HUES6 (cell line): Measurements from ENCODE around the gene PRMT3.

ENCODE experiments used
- H3K27ac ChIP-seq: 2 replicates; pipeline ENCODE4 v1.7.0; 2013; ENCODE audit warnings: low read depth, mild to moderate bottlenecking, low read length, inconsistent platforms
- H3K27me3 ChIP-seq: 2 replicates; pipeline ENCODE4 v1.6.1; 2013; ENCODE audit warnings: low read length; ENCODE audit not compliant: control insufficient read depth, insufficient read depth
- H3K36me3 ChIP-seq: 2 replicates; pipeline ENCODE4 v1.6.1; 2013; ENCODE audit warnings: low read length; ENCODE audit not compliant: control insufficient read depth, insufficient read depth
- H3K4me1 ChIP-seq: 2 replicates; pipeline ENCODE4 v1.6.1; 2013; ENCODE audit warnings: low read length; ENCODE audit not compliant: control insufficient read depth, insufficient read depth
- H3K4me3 ChIP-seq: 2 replicates; pipeline ENCODE4 v1.5.1; 2013; ENCODE audit warnings: low read depth, low read length
- H3K9ac ChIP-seq: one replicate; pipeline ENCODE4 v1.6.1; 2013; ENCODE audit warnings: mild to moderate bottlenecking, low read length
- H3K9me3 ChIP-seq: 2 replicates; pipeline ENCODE4 v1.6.1; 2013; ENCODE audit warnings: low read depth, low read length; ENCODE audit not compliant: control insufficient read depth, insufficient read depth

PRMT3 gene

DNA sequence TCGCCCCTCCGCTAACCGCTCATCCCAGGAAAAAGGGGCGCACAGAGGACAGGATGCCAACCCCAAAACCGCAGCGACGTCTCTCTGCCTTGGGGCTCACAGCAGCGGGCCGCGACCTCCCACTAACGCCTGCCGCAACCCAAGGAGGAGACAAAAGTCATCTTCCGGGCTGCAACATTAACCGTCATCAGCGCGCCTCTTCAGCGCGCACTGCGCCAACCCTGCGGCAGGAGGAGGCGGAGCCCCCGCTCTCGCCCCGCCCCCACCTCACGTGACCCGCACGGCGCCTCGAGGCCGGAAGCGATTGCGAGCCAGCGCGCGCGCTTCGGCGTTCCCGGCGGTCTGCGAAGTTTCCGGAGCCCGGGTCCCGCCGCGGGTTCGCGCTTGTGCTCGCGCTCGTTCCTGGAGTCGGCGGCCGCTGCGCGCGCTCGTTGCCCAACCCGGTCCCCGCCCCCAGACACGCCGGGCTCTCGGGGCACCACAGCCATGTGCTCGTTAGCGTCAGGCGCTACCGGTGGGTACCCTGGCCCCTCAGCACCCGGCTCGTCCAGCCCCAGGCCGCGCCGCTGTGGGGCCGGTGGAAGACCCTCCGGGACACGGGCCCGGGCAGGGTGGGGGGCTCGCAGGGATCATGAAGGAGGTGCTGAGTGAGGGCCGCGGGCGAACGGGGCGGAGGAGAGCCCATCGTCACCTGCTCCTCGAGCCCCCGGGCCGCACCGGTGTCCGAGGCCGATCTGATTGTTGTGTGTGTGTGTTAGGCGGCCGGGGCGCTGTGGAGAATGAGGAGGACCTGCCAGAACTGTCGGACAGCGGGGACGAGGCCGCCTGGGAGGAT is at the start of gene PRMT3:
Gene PRMT3 (plus strand): TSS at position 456 of the 835 bp plus-strand sequence. CDS start 31 bp downstream, at position 487.
- peak within 1 kb of the TSS; percentile 78 for H3K4me3 ChIP-seq
- peak within 1 kb of the TSS; percentile 90 for H3K9ac ChIP-seq
- H3K4me1 ChIP-seq: peaks cover 5% of the 10 kb centered on the region; the same call in 1 of the 2 replicates
- H3K27me3 ChIP-seq: no peaks in the 10 kb centered on the region
- H3K36me3 ChIP-seq: peaks cover 21% of the 10 kb centered on the region; the same call in 1 of the 2 replicates
- H3K27ac ChIP-seq: peak within 1 kb of the TSS; percentile 94
- H3K9me3 ChIP-seq: no peaks in the 10 kb centered on the region

DNA sequence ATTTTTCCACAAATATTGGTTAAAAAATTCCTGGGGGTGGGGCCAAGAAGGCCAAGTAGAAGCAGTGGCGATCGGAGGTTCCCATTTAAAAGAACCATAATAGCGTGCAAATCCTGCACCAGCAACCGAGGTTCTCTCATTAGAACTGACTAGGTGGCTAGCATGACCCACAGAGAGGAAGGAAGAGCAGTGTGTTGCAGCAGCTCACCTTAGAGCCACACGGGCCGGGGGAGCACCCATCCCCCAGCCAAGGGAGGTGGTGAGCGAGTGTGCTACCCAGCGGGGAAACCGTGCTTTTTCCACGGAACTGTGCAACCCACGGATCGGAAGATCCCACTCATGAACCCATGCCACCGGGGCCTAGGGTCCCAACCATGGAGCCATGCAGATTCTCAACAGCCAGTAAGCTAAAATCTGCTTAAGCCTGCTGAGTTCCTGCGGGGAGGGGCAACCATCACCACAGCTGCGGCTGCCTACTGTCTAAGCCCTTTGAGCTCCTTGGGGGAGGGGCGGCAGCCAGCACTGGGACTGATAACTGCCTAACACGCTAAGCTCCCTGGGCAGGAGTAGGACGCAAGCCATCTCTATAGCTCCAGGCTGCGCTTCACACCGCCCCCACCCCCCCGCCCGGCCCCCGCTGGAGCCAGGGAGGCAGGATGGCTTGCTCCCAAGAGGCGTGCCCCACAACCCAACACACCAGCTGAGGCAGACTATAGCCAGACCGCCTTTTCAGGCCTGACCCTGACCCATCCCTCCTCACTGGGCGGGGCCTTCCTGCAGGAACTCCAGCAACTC is 45.0 kb upstream of the PRMT3 start:
- Histone ChIP-seq H3K4me3 (peak overlapping the region; percentile 50), H3K27ac (no peak overlapping the region), H3K4me1 (peaks cover 12% of the 10 kb centered on the region), H3K9me3 (no peaks in the 10 kb centered on the region), H3K36me3 (no peaks in the 10 kb centered on the region), H3K27me3 (peaks cover 5% of the 10 kb centered on the region; the same call in 1 of the 2 replicates), H3K9ac (no peak overlapping the region)

DNA sequence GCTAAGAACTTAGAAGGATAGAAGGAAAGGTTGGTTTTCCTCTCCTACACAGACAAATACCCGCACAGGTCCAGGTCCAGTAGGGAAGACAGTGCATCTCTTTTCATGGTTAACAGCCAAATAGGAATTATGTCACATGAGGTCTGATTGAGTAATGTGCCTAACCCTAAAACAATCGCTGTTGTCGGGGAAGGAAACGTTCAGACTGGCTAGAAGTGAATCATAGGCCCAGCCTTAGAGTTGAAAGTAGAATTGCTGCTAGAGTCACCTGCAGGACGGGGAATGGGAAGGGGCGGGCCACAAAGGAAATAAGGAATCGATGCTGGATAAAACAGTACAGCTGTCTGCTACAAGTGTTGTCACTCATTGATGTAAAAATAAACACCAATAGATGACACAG is 36.4 kb upstream of the PRMT3 start:
- no peak overlapping the region for H3K9ac ChIP-seq
- H3K27me3 ChIP-seq: no peaks in the 10 kb centered on the region
- no peak overlapping the region for H3K4me3 ChIP-seq
- H3K36me3 ChIP-seq: no peaks in the 10 kb centered on the region
- no peak overlapping the region for H3K27ac ChIP-seq
- no peaks in the 10 kb centered on the region for H3K9me3 ChIP-seq
- H3K4me1 ChIP-seq: 0 out of 2 replicates have a peak, but pooled peaks cover 5% of the 10 kb centered on the region

DNA sequence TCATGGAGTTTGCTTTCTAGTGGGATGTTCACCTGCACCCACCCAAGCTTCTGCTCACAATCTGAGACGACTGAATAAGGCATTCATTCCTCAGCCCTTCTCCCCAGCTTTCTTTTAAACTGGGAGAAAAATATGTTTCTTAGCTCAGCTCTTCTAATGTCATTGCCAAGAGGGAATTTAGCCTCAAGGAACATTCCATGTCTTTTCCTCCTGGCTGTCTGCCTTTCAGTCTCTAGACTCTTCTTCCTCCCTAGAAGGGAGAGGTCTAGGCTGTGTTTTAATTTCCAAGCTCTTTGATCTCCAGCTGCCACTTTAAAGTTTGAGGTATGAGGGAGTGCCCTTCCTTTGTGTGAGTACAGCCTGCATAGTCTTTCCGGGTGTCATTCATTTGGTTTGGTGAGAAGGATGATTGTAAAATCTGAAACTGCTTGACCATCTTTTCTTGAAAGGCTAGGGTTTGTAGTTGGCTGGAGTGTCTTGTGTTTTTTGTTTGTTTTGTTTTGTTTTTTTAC is 35.7 kb upstream of the PRMT3 start:
- no peak overlapping the region for H3K4me3 ChIP-seq
- 0 out of 2 replicates have a peak, but pooled peaks cover 5% of the 10 kb centered on the region for H3K4me1 ChIP-seq
- H3K36me3 ChIP-seq: no peaks in the 10 kb centered on the region
- no peaks in the 10 kb centered on the region for H3K9me3 ChIP-seq
- no peak overlapping the region for H3K9ac ChIP-seq
- 0 out of 2 replicates have a peak, but pooled peaks cover 3% of the 10 kb centered on the region for H3K27me3 ChIP-seq
- no peak overlapping the region for H3K27ac ChIP-seq

DNA sequence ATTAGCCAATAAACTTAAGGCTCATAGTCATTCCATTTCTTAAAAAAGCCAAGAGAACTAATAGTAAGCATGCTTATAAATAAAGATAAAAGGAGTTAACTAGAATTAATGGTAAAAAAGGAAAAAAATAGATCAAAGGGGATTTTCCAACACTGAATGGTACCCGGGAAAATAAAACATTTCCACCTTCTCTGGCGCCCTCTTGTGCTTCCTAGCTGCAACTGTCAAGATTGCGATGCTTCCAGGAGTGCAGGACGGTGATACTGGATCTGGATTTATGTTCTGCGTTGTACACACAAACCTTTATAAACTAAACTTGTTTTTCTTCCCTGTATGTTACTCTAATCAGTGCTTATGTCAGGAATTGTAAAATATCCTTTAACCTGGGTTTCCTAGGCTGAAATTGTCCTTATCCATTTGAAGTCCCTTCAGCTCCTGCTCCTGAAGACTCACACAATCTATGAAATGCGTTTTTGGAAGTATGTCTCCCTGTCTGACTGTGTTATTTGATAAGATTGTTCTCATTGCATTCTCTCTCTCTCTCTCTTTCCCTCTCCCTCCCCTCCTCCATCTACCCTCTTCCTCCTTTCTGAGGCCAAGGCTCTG is 33.6 kb upstream of the PRMT3 start:
- Histone ChIP-seq H3K9ac (no peak overlapping the region), H3K9me3 (no peaks in the 10 kb centered on the region), H3K27ac (no peak overlapping the region), H3K4me3 (no peak overlapping the region), H3K4me1 (0 out of 2 replicates have a peak, but pooled peaks cover 5% of the 10 kb centered on the region), H3K36me3 (no peaks in the 10 kb centered on the region), H3K27me3 (0 out of 2 replicates have a peak, but pooled peaks cover 5% of the 10 kb centered on the region)

DNA sequence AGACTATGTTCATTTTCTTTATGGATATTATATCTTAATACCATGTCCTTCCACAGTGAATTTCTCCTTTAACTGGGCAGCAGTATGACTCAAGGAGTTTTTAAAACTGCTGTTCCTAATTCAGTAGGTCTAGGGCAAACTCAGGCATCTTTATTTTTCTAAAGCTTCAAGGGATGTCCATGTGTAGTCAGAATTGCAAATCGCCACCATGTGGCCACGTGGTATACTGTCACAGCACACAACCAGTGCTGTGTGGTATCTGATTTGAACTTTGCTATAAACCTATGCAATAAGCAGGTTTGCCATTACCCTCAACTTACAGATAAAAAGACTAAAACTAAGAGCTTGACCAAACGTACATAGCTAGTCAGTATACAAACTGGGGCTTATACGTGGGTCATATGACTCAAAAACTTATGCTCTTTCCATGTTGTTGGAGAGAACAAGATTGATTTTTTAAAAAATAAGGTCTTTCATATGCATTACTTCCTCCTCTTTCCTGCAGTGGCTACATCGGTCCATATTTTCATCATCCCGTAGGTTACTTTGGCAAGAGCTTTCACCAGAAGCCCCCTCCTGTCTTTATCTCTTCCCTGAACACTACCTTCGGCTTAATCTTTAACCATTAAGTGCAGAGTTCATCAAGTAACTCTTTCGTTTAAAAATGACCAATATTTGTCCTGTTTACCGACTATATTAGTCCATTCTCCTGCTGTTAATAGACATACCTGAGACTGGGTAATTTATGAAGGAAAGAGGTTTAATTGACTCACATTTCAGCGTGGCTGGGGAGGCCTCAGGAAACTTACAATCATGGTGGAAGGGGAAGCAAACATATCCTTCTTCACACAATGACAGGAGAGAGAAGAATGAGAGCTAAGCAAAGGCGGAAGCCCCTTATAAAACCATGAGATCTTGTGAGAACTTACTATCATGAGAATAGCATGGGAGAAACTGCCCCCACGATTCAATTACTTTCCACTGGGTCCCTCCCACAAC is 32.0 kb upstream of the PRMT3 start:
- no peak overlapping the region for H3K4me3 ChIP-seq
- H3K9me3 ChIP-seq: no peaks in the 10 kb centered on the region
- H3K27me3 ChIP-seq: 0 out of 2 replicates have a peak, but pooled peaks cover 5% of the 10 kb centered on the region
- 0 out of 2 replicates have a peak, but pooled peaks cover 5% of the 10 kb centered on the region for H3K4me1 ChIP-seq
- no peaks in the 10 kb centered on the region for H3K36me3 ChIP-seq
- H3K27ac ChIP-seq: no peak overlapping the region
- no peak overlapping the region for H3K9ac ChIP-seq

DNA sequence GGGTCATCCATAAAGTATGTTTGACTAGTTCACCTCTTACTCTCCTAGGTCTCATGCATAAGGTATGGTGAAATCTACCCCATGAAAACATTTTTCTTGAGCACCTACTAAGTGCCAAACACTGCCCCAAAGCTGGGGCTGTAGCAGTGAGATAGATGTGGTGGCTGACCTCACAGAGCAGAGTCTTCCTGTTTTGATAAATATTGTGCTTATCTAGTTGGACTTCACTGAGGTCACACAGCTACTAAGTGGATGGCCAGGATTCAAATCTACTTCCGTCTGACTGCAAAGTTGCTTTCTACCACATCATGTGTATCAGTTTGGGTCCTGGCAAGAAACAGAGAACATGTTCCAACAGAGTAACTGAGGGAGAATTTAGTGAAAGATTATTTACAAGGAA is 30.4 kb upstream of the PRMT3 start:
- H3K9ac ChIP-seq: no peak overlapping the region
- no peaks in the 10 kb centered on the region for H3K36me3 ChIP-seq
- H3K27me3 ChIP-seq: 0 out of 2 replicates have a peak, but pooled peaks cover 5% of the 10 kb centered on the region
- H3K4me3 ChIP-seq: no peak overlapping the region
- H3K27ac ChIP-seq: no peak overlapping the region
- H3K4me1 ChIP-seq: 0 out of 2 replicates have a peak, but pooled peaks cover 5% of the 10 kb centered on the region
- no peaks in the 10 kb centered on the region for H3K9me3 ChIP-seq

DNA sequence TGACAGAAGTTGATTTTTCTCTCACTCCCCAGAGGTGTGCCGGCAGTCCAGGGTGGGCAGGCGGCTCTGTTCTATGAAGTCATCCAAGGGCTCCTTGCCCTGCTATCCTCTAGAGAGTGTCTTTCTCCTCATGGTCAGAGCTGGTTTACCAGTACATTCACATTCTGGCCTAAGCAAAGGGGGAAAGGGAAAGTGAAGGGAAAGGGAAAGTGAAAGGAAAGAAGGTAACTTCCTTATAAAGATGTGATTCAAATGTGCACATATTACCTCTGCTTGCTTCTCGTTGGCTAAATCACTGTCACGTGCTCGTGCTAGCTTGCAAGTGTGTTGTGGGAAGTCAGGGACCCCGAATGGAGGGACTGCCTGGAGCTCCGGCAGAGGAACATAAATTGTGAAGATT is 26.9 kb upstream of the PRMT3 start:
- H3K4me3 ChIP-seq: no peak overlapping the region
- H3K9ac ChIP-seq: no peak overlapping the region
- H3K4me1 ChIP-seq: peaks cover 8% of the 10 kb centered on the region
- no peaks in the 10 kb centered on the region for H3K36me3 ChIP-seq
- peaks cover 20% of the 10 kb centered on the region for H3K27me3 ChIP-seq
- H3K27ac ChIP-seq: no peak overlapping the region
- H3K9me3 ChIP-seq: no peaks in the 10 kb centered on the region

DNA sequence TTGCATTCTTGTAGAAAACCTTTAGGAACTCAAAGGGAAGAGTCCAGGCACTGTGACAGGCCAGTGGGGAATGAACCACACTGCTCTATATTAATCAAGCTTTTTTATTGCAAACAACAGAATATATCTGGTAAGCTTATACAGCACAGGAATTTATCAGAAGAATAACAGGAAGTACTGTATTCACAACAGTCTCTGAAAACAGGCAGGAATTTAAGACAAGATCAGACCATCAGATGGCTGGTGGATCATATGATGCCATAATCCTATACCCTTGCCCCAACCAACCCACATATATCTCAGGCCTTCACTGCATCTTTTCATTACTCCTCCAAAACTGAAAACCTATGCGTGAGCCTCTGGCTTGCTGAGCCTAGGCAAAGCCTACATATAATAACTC is 25.0 kb upstream of the PRMT3 start:
- Histone ChIP-seq H3K4me1 (peaks cover 20% of the 10 kb centered on the region), H3K27me3 (peaks cover 15% of the 10 kb centered on the region), H3K9ac (no peak overlapping the region), H3K36me3 (no peaks in the 10 kb centered on the region), H3K4me3 (no peak overlapping the region), H3K9me3 (no peaks in the 10 kb centered on the region), H3K27ac (no peak overlapping the region)

DNA sequence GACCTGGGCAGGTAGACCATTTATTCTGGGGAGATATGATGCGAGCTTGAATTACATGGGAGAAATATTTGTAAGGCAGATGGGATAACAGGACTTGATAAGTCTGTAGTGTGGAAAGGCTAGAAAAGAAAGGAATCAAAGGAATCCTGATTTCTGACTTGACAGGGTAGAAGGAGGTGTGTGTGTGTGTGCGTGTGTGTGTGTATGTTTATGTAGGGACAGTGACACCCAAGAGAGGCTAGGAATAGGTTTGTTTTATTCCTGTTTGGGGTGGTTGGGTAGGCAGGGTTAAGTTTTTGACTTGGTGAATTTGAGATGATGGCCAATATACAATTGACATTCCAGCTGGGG is 24.4 kb upstream of the PRMT3 start:
- no peaks in the 10 kb centered on the region for H3K36me3 ChIP-seq

More for the DNA sequence above, 24.4 kb upstream of the PRMT3 start:
- peak overlapping the region; percentile 61 for H3K4me3 ChIP-seq
- H3K4me1 ChIP-seq: peaks cover 23% of the 10 kb centered on the region
- H3K9me3 ChIP-seq: no peaks in the 10 kb centered on the region
- peaks cover 15% of the 10 kb centered on the region for H3K27me3 ChIP-seq
- no peak overlapping the region for H3K27ac ChIP-seq
- no peak overlapping the region for H3K9ac ChIP-seq
